Measurements from ENCODE around the gene SMIM11.

DNA sequence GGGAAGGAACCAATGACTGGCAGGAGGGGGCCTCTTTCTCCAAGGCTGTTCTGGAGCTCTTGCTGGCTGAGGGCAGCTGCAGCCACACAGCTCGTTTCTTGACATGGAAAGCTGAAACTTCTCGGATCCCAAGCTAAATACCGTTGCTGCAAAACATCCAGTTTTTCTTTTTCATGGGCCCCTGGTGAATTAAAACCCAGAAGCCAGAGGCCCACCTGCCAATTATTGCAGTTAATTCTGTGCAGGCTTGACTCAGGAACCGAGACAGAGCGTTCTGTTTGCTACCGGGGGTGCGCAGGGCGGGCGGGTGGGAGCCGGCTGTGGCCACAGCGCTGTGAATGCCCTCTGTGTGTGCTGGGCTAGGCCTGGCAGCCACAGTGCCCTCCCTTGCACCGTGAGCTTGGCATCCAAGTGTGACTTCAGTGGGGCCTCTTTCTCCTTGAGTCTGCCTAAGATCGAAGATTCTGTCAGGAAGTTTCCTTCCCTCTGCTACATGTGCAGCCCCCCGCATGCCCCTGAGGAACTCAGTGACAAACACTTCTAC lies 31.4 kb upstream of the SMIM11 start:
- TF ChIP-seq, protein P1, sequence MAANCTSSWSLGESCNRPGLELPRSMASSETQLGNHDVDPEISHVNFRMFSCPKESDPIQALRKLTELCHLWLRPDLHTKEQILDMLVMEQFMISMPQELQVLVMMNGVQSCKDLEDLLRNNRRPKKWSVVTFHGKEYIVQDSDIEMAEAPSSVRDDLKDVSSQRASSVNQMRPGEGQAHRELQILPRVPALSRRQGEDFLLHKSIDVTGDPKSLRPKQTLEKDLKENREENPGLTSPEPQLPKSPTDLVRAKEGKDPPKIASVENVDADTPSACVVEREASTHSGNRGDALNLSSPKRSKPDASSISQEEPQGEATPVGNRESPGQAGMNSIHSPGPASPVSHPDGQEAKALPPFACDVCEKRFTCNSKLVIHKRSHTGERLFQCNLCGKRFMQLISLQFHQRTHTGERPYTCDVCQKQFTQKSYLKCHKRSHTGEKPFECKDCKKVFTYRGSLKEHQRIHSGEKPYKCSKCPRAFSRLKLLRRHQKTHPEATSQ (tag by site-specific recombination; IDR thresholded peaks at IDR 0.05), result no peak
- TF ChIP-seq MEIS1 (CRISPR knock-in tag; IDR thresholded peaks at IDR 0.05; ENCODE audit: borderline replicate concordance) (no peak), ZNF561 (tag by site-specific recombination; IDR thresholded peaks at IDR 0.05; ENCODE audit: borderline replicate concordance) (no peak), ZNF10 (tag by site-specific recombination; IDR thresholded peaks at IDR 0.05) (no peak), ZNF76 (tag by site-specific recombination; IDR thresholded peaks at IDR 0.05; ENCODE audit: borderline replicate concordance, low read depth) (no peak), REPIN1 (tag by site-specific recombination; IDR thresholded peaks at IDR 0.05; ENCODE audit: low read depth) (no peak), ZNF211 (tag by site-specific recombination; IDR thresholded peaks at IDR 0.05; ENCODE audit: low read depth) (no peak), SCRT1 (tag by site-specific recombination; IDR thresholded peaks at IDR 0.05; ENCODE audit: borderline replicate concordance) (no peak), ZNF223 (tag by site-specific recombination; IDR thresholded peaks at IDR 0.05) (no peak)
- TF ChIP-seq, protein P2, sequence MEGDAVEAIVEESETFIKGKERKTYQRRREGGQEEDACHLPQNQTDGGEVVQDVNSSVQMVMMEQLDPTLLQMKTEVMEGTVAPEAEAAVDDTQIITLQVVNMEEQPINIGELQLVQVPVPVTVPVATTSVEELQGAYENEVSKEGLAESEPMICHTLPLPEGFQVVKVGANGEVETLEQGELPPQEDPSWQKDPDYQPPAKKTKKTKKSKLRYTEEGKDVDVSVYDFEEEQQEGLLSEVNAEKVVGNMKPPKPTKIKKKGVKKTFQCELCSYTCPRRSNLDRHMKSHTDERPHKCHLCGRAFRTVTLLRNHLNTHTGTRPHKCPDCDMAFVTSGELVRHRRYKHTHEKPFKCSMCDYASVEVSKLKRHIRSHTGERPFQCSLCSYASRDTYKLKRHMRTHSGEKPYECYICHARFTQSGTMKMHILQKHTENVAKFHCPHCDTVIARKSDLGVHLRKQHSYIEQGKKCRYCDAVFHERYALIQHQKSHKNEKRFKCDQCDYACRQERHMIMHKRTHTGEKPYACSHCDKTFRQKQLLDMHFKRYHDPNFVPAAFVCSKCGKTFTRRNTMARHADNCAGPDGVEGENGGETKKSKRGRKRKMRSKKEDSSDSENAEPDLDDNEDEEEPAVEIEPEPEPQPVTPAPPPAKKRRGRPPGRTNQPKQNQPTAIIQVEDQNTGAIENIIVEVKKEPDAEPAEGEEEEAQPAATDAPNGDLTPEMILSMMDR (tag by site-specific recombination; IDR thresholded peaks at IDR 0.05), result no peak
- TF ChIP-seq, protein P3, sequence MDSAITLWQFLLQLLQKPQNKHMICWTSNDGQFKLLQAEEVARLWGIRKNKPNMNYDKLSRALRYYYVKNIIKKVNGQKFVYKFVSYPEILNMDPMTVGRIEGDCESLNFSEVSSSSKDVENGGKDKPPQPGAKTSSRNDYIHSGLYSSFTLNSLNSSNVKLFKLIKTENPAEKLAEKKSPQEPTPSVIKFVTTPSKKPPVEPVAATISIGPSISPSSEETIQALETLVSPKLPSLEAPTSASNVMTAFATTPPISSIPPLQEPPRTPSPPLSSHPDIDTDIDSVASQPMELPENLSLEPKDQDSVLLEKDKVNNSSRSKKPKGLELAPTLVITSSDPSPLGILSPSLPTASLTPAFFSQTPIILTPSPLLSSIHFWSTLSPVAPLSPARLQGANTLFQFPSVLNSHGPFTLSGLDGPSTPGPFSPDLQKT (IDR thresholded peaks at IDR 0.05; ENCODE audit: borderline replicate concordance, low read depth, low read length), result no peak
- TF ChIP-seq, protein P4, sequence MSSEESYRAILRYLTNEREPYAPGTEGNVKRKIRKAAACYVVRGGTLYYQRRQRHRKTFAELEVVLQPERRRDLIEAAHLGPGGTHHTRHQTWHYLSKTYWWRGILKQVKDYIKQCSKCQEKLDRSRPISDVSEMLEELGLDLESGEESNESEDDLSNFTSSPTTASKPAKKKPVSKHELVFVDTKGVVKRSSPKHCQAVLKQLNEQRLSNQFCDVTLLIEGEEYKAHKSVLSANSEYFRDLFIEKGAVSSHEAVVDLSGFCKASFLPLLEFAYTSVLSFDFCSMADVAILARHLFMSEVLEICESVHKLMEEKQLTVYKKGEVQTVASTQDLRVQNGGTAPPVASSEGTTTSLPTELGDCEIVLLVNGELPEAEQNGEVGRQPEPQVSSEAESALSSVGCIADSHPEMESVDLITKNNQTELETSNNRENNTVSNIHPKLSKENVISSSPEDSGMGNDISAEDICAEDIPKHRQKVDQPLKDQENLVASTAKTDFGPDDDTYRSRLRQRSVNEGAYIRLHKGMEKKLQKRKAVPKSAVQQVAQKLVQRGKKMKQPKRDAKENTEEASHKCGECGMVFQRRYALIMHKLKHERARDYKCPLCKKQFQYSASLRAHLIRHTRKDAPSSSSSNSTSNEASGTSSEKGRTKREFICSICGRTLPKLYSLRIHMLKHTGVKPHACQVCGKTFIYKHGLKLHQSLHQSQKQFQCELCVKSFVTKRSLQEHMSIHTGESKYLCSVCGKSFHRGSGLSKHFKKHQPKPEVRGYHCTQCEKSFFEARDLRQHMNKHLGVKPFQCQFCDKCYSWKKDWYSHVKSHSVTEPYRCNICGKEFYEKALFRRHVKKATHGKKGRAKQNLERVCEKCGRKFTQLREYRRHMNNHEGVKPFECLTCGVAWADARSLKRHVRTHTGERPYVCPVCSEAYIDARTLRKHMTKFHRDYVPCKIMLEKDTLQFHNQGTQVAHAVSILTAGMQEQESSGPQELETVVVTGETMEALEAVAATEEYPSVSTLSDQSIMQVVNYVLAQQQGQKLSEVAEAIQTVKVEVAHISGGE (tag by site-specific recombination; conservative IDR thresholded peaks at IDR 0.05; ENCODE audit: low read depth), result no peak
- TF ChIP-seq, protein P5, sequence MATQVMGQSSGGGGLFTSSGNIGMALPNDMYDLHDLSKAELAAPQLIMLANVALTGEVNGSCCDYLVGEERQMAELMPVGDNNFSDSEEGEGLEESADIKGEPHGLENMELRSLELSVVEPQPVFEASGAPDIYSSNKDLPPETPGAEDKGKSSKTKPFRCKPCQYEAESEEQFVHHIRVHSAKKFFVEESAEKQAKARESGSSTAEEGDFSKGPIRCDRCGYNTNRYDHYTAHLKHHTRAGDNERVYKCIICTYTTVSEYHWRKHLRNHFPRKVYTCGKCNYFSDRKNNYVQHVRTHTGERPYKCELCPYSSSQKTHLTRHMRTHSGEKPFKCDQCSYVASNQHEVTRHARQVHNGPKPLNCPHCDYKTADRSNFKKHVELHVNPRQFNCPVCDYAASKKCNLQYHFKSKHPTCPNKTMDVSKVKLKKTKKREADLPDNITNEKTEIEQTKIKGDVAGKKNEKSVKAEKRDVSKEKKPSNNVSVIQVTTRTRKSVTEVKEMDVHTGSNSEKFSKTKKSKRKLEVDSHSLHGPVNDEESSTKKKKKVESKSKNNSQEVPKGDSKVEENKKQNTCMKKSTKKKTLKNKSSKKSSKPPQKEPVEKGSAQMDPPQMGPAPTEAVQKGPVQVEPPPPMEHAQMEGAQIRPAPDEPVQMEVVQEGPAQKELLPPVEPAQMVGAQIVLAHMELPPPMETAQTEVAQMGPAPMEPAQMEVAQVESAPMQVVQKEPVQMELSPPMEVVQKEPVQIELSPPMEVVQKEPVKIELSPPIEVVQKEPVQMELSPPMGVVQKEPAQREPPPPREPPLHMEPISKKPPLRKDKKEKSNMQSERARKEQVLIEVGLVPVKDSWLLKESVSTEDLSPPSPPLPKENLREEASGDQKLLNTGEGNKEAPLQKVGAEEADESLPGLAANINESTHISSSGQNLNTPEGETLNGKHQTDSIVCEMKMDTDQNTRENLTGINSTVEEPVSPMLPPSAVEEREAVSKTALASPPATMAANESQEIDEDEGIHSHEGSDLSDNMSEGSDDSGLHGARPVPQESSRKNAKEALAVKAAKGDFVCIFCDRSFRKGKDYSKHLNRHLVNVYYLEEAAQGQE (tag by site-specific recombination; IDR thresholded peaks at IDR 0.05), result no peak
